GM21367 (cell line): ENCODE measurements around the gene LYPD3.
"Not testable (repeated sequence)": the region's sequence is repeated elsewhere in the genome, so short reads cannot be mapped to it uniquely, and the experiment has no call there.

Source experiments
- ATAC-seq: cut with Tn5 transposase; IDR thresholded peaks from one replicate; pipeline ENCODE4 v1.9.1; 2021; ENCODE audit not compliant: unreplicated experiment

Gene LYPD3

GRCh38 chr19:43465468-43466120 is at the start of gene LYPD3:
Gene LYPD3 (minus strand): TSS chr19:43465608. CDS start chr19:43465571, 37 bp downstream.
- ATAC-seq, result no peak

DNA sequence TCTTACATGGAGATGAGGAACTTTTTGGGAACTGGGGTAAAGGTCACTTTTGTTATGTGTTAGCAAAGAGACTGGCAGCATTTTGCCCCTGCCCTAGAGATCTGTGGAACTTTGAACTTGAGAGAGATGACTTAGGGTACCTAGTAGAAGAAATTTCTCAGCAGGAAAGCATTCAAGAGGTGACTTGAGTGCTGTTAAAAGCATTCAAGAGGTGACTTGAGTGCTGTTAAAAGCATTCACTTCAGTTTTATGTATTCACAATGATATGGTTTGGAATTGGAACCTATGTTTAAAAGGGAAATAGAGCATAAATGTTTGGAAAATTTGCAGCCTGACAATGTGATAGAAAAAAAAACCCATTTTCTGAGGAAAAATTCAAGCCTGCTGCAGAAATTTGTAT is 47.0 kb upstream of the LYPD3 start:
- ATAC-seq, result not testable (repeated sequence)

- ATAC-seq, result no peak
Observed at GRCh38 chr19:43511324-43511723, 45.9 kb upstream of the LYPD3 start.

DNA sequence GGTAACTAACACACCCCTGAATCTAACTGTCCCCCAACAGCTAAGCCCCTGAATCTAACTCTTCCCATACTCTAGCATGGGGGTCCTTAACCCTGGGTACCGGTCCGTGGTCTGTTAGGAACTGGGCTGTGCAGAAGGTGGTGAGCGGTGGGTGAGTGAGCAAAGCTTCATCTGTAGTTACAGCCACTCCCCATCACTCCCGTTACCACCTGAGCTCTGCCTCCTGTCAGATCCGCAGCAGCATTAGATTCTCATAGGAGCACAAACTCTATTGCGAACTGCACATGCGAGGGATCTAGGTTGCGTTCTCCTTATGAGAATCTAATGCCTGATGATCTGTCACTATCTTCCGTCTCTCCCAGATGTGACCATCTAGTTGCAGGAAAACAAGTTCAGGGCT is 45.3 kb upstream of the LYPD3 start:
- no peak for ATAC-seq

GRCh38 chr19:43507880-43508279 is 42.5 kb upstream of the LYPD3 start:
- ATAC-seq, result no peak

DNA sequence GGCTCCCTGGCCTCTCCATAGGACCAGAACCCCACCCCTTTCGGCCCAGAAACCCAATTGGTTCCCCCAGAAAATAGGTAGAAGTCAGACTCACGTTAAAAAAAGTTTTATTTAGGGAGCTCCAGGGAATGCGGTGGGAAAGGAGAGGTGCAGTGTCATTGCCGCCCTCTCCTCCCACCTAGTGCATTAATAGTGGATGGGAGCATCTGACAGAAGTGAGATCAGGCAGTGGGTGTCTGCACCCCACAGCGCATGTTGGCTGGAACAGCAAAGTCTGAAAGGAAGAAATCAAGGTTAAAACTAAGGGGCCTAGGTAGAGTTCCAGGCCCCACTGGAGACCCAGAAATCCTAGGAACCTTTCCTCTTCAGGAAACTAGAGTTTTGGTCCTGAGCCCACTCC is 41.2 kb upstream of the LYPD3 start:
- no peak for ATAC-seq

GRCh38 chr19:43505941-43506340 is 40.5 kb upstream of the LYPD3 start:
- ATAC-seq, result no peak

GRCh38 chr19:43505186-43505456 is 39.7 kb upstream of the LYPD3 start:
- ATAC-seq, result no peak

DNA sequence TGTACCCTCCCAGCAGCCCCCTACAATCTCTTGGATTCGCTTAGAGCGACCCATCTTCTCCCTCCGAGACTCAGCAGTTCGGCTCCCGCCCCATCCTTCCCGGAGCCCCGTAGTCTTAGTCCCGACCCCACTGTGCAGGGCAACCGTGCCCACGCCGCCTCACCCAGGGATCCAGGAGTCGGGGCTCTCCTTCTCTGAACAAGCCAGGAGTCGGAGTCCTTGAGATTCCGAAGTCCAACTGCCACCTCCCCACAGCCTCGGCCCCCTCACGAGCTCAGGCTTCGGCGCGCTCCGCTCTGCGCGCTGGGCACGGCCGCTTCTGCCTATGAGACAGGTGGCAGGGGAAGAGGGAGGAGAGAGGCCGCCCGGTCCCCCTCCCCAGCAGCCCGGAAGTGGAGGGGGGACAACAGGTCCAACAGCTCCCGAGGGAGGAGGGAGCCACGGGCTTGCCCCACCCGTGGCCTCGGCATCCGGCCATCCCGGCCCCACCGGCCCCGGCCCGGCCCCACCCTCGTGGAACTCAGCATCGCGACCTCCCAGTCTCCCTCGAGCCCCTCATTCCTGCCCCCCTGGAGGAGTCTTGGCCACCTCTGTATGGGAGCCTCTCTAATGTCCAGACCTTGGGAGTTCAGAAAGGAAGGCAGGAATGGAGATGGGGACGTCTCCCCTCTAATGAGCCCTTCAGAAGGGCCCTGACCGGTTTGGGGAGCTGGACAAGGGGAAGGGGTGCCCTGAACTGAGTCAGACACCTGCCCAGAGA is 39.2 kb upstream of the LYPD3 start, which contains the start of gene PHLDB3:
TSS of gene PHLDB3 (minus strand) at position 321 of the 760 bp plus-strand sequence. CDS start 628 bp downstream, outside the sequence.
- ATAC-seq, result no peak

DNA sequence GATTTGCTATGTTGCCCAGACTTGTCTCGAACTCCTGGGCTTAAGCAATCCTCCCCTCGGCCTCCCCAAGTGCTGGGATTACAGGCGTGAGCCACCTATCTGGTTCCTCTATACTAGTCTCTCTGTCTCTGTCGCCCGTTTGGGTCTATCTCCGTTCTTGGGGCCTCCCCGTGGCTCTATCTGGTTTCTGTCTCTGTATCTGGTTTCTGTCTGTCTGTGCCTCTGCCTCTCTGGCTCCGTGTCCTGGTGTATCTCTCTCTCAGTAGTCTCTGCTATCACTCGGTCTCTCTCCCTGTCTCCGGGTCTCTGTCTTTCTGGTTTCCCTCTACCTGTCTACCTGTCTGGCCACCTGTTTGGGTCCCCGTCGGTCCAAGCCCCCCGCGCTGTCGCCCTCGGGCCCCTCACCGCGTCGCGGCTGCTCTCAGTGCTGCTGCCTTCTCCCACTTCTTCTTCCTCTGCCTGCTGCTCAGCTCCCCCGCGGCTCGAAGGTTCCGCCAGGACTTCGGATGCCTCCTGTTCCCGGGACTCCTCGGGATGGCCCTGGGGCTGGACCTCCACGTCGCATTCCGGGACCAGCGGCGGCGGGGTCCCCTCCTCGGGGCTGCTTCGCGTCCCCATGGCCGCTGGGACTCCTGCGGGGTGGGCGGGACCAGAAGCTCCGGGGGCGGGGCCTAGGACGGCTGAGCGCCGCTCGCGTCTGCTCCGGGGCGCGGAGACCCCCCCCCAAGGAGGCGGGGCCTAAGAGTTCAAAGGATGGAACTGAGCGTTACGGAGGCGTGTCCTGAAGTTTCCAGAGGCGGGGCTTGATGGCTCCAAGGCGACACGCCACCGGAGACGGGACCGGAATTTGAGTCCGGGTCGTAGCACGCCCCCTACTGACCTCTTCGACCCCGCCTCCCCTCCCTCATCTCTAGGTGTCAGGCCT is 38.4 kb upstream of the LYPD3 start:
- peak; percentile 79 for ATAC-seq

- no peak for ATAC-seq
Observed at GRCh38 chr19:43502419-43502976, 37.1 kb upstream of the LYPD3 start.

GRCh38 chr19:43501661-43502418 is 36.4 kb upstream of the LYPD3 start:
- no peak for ATAC-seq

DNA sequence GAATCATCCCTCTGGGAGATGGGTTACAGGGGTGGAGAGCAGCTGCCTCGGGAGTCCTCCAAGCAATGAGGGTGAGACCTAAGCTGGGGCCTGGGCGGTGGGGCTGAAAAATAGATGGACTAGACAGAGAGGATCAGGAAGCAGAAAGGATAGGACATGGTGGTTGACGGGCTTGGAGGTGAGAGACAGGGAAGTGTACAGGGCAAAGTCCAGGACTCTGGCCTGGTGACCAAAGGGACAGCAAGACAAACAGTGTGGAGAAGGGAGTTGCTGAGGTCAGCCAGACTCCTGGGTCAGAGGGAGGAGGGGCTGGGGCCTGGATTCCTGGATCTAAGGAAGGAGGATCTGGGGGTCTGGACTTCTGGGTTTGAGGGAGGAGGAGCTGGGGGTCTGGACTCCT is 33.6 kb upstream of the LYPD3 start:
- ATAC-seq, result no peak

GRCh38 chr19:43498233-43498842 is 32.9 kb upstream of the LYPD3 start:
- no peak for ATAC-seq

DNA sequence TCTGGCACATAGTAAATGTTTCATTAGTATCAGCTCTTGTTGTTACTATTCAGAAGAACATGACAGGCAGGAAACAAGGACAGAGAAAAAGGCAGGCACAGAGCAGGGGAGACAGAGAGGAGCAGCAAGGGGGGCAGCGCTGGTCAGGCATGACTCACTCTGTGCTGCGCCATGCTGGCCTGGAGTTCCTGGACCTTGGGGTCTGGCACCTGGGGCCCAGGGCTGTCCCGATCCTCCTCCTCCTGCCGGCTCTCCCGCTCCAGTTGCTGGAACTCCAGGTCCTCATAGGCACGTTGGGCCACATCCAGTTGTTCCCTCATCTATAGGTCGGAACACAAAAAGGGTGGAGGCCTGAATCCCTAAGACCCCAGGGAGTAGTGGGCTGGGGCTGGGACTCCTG is 31.6 kb upstream of the LYPD3 start:
- ATAC-seq, result no peak

DNA sequence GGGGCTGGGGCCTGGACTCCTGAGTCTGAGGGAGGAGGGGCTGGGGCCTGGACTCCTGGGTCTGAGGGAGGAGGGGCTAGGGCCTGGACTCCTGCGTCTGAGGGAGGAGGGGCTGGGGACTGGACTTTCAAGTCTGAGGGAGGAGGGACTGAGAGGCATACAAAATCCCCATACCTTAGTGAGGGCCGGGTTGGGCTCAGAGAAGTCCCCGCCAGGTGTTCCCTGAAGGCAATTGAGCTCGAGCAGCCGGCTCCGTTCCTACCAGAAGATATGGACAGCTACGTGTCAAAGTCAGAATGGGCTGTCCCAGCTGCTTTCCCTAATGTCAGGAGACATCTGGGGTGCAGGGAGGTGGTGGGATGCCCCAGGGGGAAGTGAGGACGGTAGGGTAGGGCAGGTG is 29.7 kb upstream of the LYPD3 start:
- ATAC-seq, result no peak

- ATAC-seq, result no peak
Observed at GRCh38 chr19:43490759-43491158, 25.4 kb upstream of the LYPD3 start.

DNA sequence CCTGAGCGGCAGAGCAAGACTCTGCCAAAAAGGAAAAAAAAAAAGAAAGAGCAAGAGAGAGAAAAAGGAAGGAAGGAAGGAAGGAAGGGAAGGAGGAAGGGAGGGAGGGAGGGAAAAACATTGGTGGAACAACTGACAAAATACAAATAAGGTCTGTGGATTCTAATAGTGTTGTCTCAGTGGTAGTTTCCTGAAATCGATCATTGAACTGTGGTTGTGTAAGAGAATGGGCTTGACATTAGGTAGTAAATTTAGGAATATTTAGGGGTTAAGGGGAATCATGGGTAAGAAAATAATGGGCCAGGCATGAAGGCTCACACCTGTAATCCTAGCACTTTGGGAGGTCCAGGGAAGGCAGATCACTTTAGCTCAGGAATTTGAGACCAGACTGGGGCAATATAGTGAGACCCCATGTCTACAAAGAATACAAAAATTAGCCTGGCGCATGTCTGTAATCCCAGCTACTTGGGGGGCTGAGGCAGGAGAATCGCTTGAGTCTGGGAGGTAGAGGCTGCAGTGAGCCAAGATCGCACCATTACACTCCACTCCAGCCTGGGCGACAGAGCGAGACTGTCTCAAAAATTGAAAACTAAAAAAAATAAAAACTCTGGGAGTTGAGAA is 24.7 kb upstream of the LYPD3 start:
- no peak for ATAC-seq

DNA sequence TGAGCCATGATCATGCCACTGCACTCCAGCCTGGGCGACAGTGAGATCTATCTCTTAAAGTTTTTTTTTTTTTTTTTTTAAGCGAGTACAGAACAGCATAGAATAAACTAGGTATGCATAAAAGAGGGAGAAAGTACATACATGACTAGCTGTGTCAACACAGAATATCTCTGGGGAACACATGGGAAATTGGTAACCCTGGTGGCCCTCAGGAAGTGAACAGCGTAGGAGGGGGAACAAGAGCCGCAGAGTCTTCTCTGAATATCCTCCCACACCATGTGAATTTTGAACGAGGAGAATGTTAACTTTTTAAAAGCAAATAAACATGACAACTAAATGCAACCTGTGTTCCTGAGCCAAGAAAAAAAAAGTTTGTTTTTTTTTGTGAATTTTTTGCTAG is 23.9 kb upstream of the LYPD3 start:
- no peak for ATAC-seq

DNA sequence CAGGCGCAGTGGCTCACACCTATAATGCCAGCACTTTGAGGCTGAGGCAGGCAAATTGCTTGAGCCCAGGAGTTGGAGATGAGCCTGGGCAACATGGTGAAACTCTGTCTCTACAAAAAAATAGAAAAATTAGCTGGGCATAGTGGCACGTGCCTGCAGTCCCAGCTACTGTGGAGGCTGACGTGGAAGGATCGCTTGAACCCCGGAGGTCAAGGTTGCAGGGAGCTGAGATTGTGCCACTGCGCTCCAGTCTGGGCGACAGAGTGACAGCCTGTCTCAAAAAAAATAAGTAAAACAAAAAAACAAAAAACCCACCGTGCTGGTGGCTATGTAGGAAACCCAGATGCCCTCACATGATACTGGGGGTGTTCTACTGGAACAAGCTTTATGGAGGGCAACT is 22.8 kb upstream of the LYPD3 start:
- ATAC-seq, result no peak
